Measurements from ENCODE around the gene CTSW. TPM values are rescaled to one million over a fixed set of nuclear protein-coding genes. Genes with fewer than 3 reads are reported as not detected.

CTSW gene
- total RNA-seq, 2 donors from 2014 or later: 2.2 to 16.8 TPM

DNA sequence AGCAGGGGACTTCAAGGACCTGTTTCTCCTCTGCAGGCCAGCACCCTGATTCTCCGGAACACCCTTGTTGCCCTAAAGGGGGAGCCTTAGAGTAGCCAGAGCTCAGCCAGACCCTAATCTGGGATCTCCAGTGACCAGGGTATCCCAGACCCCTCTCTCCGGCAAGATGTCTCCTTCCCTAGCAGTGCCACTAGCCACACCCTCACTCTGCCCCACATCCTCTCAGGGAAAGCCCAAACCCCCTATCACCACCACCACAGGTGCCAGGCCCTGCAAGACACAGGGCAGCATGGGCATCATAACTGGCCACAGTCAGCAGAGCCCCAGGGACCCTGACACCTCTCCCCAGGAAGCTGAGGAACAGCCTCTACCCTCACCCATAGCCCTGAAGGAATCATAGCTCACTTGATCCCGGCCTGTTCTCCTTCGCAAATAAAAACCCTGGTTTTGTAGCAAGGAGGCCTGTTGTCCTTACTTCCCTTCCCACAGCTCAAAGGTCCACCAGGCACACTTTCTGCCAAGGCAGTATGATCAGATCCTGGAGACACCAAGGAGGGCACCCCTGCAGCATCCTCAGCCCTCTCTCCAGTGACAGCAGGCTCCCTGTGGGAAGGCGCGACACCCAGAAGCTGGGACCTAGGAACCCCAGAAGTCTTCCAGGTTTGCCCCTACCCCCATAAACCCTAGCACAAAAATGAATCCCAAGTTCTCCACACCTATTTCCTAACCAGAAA lies 26.2 kb upstream of the CTSW start:
- DNase-seq (ENCODE audit: low spot score in 2 of 2) (peak in 1 of 2 donors; percentile 54), ATAC-seq (no peak)
- Mint-ChIP-seq H3K36me3 (peaks cover 37 to 55% of the 10 kb centered on the region in 2 donors), H3K9me3 (no peaks in the 10 kb centered on the region), H3K27ac (peak overlapping the region; percentile 18 to 93)

- Mint-ChIP-seq H3K36me3 (peaks cover 41 to 56% of the 10 kb centered on the region in 2 donors), H3K9me3 (no peaks in the 10 kb centered on the region), H3K27ac (peak overlapping the region; percentile 53 to 93)
- peak in 1 of 2 donors; percentile 48 for DNase-seq (ENCODE audit: low spot score in 2 of 2)
- no peak for ATAC-seq
These were observed 25.5 kb upstream of the CTSW start for GRCh38 chr11:65854161-65854592.

GRCh38 chr11:65854852-65855837 lies 24.5 kb upstream of the CTSW start:
- ATAC-seq (no peak), DNase-seq (ENCODE audit: low spot score in 2 of 2) (peak in 1 of 2 donors; percentile 53)
- no peaks in the 10 kb centered on the region for H3K9me3 Mint-ChIP-seq
- H3K36me3 Mint-ChIP-seq: peaks cover 44 to 61% of the 10 kb centered on the region in 2 donors
- peak overlapping the region; percentile 53 to 97 for H3K27ac Mint-ChIP-seq

DNA sequence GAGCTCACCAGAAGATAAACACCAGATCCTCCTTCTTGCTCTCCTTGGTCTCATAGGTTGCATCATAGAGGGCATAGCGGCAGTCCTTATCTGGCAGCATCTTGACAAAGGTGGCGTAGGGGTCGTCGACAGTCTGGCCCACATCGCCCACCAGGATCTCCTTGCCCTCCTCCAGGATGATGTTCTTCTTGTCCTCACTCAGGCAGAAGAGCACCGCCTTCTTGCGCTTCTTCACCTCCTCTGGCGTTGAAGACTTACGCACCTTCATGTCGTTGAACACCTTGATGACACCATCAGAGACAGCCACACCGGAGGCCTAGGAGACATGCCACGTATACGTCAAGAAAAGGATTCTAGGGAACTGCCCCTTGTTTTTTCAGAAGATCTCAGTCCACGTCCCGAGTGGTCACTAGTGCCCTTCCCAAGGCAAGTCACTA lies 23.7 kb upstream of the CTSW start:
- peak in 1 of 2 donors; percentile 48 for DNase-seq (ENCODE audit: low spot score in 2 of 2)
- Mint-ChIP-seq H3K36me3 (peaks cover 51 to 69% of the 10 kb centered on the region in 2 donors), H3K9me3 (no peaks in the 10 kb centered on the region), H3K27ac (peak overlapping the region; percentile 91 to 96)
- no peak for ATAC-seq

DNA sequence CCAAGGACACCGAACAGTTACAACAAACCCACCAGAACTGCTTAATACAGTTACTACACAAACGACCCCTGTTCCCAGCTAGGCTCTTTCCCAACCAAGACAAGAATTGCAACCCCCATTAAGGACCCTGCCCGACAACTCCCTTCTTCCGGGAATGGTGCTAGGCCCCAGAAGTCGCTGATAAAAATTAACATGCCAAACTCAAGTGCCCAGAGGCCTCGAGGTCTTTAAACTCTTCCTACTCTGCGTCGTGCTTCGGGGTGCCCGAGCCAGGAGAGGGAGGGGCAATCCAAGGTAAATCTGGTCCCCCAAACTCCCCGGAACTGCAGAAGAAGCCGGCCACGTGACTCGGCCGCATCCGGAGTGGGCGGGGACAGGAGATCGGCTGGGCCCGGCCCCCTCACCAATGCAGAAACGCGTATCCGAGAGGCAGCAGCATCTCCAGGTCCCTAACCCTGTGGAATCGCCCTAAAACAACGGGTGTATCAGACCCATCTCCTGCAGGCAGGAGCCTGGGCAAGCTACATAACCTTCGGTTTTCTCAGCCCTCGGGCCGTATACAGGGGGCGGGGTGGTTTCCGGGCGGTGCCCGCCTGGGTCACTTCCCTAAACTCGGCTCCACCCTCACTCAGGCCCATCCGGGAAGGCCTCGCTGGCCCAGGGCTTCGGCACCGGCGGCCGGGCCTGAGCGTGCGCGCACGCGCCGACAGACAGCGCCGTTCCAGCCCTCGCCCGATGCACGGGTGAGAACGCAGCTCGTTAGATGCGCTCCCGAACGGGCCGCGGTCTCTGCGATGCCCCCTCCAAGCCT lies 22.7 kb upstream of the CTSW start:
- H3K9me3 Mint-ChIP-seq: no peaks in the 10 kb centered on the region
- peaks cover 60 to 66% of the 10 kb centered on the region in 2 donors for H3K36me3 Mint-ChIP-seq
- ATAC-seq: peak; percentile 12 to 36
- DNase-seq (ENCODE audit: low spot score in 2 of 2): peak; percentile 82 to 88
- peak overlapping the region; percentile 91 to 96 for H3K27ac Mint-ChIP-seq

GRCh38 chr11:65857500-65857852 lies 22.2 kb upstream of the CTSW start:
- Mint-ChIP-seq H3K36me3 (peaks cover 61 to 62% of the 10 kb centered on the region in 2 donors), H3K27ac (peak overlapping the region in 1 of 2 donors; percentile 92), H3K9me3 (no peaks in the 10 kb centered on the region)
- DNase-seq (ENCODE audit: low spot score in 2 of 2) (peak in 1 of 2 donors; percentile 58), ATAC-seq (no peak)

- peak; percentile 61 to 71 for ATAC-seq
These were observed 21.6 kb upstream of the CTSW start, which contains the start of gene CFL1 for GRCh38 chr11:65857853-65858680. CFL1 (minus strand) TSS chr11:65858180; CDS start chr11:65858099, 81 bp downstream.

DNA sequence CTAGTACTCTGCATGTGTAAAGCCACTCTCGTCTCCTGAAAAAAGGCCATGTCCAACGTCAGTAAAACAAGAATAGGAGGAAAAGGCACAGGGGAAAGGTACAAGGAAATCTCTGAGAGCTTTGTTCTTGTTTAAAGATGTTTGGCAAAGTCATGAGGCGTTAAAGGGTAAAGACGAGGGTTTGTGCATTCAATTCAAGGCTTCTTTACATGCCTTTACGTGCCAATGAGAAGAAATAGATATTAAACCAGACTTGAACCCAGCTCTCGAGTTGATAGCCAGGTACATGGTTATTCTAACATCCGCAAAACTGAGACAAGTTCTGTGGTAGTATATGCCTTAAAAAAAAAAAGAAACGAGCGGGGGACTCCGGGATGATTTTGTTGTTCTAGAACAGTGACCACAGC lies 21.0 kb upstream of the CTSW start:
- Mint-ChIP-seq H3K36me3 (peaks cover 55 to 67% of the 10 kb centered on the region in 2 donors), H3K27ac (peak overlapping the region; percentile 92 to 97)

More at GRCh38 chr11:65857853-65858680, 21.6 kb upstream of the CTSW start, which contains the start of gene CFL1:
- DNase-seq (ENCODE audit: low spot score in 2 of 2): peak; percentile 96 to 97
- Mint-ChIP-seq H3K27ac (peak within 1 kb of the TSS; percentile 92 to 97), H3K9me3 (no peaks in the 10 kb centered on the region), H3K36me3 (peaks cover 61 to 68% of the 10 kb centered on the region in 2 donors)

GRCh38 chr11:65859095-65859811 lies 20.4 kb upstream of the CTSW start:
- Mint-ChIP-seq H3K9me3 (no peaks in the 10 kb centered on the region), H3K27ac (peak overlapping the region; percentile 92 to 99), H3K36me3 (peaks cover 49 to 61% of the 10 kb centered on the region in 2 donors)
- DNase-seq (ENCODE audit: low spot score in 2 of 2) (peak; percentile 96 to 98), ATAC-seq (peak; percentile 71 to 78)

More for the DNA sequence above, 21.0 kb upstream of the CTSW start:
- ATAC-seq (no peak), DNase-seq (ENCODE audit: low spot score in 2 of 2) (no peak)
- no peaks in the 10 kb centered on the region for H3K9me3 Mint-ChIP-seq

DNA sequence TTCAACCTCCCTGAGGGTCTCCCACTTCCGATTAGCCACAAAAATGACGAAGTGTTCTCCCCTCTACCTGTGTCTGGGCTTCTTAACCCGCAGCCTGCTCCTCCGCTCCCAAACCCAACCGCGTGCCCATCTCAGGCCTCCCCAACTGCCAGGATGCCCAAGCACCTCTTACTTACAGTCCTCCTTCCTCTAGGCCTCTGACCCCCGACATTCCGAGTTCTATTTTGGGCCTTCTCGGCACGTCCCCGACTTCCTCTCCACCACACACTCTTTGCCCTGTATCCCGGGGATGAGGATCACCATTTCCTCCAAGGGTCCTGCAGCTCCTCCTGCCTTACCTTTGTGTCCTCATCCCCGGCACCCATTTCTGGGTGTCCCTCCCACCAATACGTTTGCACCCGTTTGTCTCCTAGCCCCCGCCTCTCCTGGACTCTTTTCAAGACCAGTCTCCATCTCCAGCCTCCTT lies 19.8 kb upstream of the CTSW start:
- no peak for DNase-seq (ENCODE audit: low spot score in 2 of 2)
- Mint-ChIP-seq H3K36me3 (peaks cover 43 to 55% of the 10 kb centered on the region in 2 donors), H3K9me3 (no peaks in the 10 kb centered on the region), H3K27ac (peak overlapping the region; percentile 92 to 99)
- ATAC-seq: peak; percentile 0 to 4

- Mint-ChIP-seq H3K27ac (peak within 1 kb of the TSS; percentile 92 to 99), H3K9me3 (no peaks in the 10 kb centered on the region), H3K36me3 (peaks cover 42 to 51% of the 10 kb centered on the region in 2 donors)
- peak; percentile 42 for ATAC-seq
- DNase-seq (ENCODE audit: low spot score in 2 of 2): peak; percentile 90 to 98
These were observed 19.1 kb upstream of the CTSW start, which contains the start of gene MUS81 for GRCh38 chr11:65860278-65861164. MUS81 (plus strand) TSS chr11:65860433; CDS start chr11:65860754, 321 bp downstream.

DNA sequence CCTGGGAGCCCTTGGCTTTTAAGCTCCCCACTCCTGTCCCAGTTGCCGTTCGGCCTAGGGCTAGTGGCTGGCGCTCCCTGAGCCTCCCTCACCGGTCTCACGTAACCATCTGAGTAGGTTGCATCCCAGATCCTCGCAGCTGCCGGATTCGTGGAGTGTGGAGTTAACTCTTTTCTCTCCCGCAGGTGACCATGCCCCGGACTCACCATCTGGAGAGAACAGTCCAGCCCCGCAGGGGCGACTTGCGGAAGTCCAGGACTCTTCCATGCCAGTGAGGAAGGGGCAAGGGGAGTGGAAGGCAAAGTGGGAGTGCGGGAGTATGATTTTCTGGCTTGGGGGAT lies 18.5 kb upstream of the CTSW start:
- Mint-ChIP-seq H3K27ac (peak overlapping the region; percentile 88 to 92), H3K36me3 (peaks cover 37 to 45% of the 10 kb centered on the region in 2 donors), H3K9me3 (no peaks in the 10 kb centered on the region)
- DNase-seq (ENCODE audit: low spot score in 2 of 2) (no peak), ATAC-seq (no peak)

- no peak for ATAC-seq
- peak in 1 of 2 donors; percentile 56 for DNase-seq (ENCODE audit: low spot score in 2 of 2)
- H3K36me3 Mint-ChIP-seq: peaks cover 32 to 40% of the 10 kb centered on the region in 2 donors
- peak overlapping the region; percentile 88 to 92 for H3K27ac Mint-ChIP-seq
- no peaks in the 10 kb centered on the region for H3K9me3 Mint-ChIP-seq
These were observed 18.0 kb upstream of the CTSW start for GRCh38 chr11:65861533-65862183.

Measured in activated naive CD4-positive, alpha-beta T cell treated with anti-CD3 and anti-CD28 coated beads, Interleukin-2, amount 50 U/mL, for 72 hours (primary cell).